ENCODE measurements around the gene IL1RN. TPM values are rescaled to one million over a fixed set of nuclear protein-coding genes. Genes with fewer than 3 reads are reported as not detected.

IL1RN gene
- total RNA-seq, 1 donor from 2014 or later, result not detected

DNA sequence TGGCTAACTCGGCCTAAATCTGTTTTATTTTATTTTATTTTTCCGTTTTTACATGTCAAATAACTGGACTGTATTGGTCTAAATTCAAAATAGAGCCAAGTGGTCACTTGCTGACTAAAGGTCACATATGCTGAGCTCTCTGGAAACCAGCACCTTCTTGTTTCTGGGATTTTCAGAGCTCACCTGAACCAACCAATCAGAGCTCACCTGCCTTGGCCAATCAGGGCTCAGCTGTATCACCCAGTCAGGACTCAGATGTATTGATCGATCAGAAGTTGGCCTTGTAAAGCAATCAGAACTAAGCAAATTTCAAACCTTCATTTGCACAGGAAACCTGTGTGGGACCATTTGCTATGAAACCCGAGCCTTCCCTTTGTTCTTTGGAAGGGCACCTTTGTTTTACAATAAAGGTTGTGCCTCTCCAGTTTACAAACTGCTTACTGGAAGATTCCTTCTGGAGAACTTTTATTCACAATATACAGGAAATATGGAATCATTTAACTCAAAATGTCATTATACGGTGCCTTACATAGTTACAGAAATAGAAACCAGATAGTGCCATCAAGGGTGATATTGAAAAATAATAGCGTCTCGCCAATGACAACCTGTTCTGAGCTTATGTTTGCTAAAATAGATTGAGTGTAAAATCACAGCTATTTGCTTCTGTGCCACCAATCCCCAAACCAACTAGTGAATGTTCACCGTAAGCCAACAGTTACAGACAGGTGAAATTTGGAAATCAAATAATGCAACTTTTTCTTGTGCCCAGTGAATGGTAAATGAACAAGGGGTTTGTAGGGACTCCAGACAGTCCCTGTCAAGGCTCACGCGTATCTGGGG is 29.1 kb downstream of the IL1RN start:
- peak overlapping the region; percentile 38 for H3K27ac Mint-ChIP-seq (ENCODE audit: unreplicated experiment)
- no peaks in the 10 kb centered on the region for H3K36me3 Mint-ChIP-seq (ENCODE audit: unreplicated experiment)
- peaks cover 2% of the 10 kb centered on the region for H3K9me3 Mint-ChIP-seq (ENCODE audit: unreplicated experiment)
- peak overlapping the region; percentile 78 for H3K4me3 Mint-ChIP-seq (ENCODE audit: unreplicated experiment)
- H3K4me1 Mint-ChIP-seq (ENCODE audit: low read depth, unreplicated experiment), result no peaks in the 10 kb centered on the region
- peaks cover 11% of the 10 kb centered on the region for H3K27me3 Mint-ChIP-seq (ENCODE audit: unreplicated experiment)
- no peak for DNase-seq
- TF ChIP-seq, protein P1, sequence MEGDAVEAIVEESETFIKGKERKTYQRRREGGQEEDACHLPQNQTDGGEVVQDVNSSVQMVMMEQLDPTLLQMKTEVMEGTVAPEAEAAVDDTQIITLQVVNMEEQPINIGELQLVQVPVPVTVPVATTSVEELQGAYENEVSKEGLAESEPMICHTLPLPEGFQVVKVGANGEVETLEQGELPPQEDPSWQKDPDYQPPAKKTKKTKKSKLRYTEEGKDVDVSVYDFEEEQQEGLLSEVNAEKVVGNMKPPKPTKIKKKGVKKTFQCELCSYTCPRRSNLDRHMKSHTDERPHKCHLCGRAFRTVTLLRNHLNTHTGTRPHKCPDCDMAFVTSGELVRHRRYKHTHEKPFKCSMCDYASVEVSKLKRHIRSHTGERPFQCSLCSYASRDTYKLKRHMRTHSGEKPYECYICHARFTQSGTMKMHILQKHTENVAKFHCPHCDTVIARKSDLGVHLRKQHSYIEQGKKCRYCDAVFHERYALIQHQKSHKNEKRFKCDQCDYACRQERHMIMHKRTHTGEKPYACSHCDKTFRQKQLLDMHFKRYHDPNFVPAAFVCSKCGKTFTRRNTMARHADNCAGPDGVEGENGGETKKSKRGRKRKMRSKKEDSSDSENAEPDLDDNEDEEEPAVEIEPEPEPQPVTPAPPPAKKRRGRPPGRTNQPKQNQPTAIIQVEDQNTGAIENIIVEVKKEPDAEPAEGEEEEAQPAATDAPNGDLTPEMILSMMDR (IDR thresholded peaks at IDR 0.05; ENCODE audit: partially characterized antibody, unreplicated experiment), result no peak

DNA sequence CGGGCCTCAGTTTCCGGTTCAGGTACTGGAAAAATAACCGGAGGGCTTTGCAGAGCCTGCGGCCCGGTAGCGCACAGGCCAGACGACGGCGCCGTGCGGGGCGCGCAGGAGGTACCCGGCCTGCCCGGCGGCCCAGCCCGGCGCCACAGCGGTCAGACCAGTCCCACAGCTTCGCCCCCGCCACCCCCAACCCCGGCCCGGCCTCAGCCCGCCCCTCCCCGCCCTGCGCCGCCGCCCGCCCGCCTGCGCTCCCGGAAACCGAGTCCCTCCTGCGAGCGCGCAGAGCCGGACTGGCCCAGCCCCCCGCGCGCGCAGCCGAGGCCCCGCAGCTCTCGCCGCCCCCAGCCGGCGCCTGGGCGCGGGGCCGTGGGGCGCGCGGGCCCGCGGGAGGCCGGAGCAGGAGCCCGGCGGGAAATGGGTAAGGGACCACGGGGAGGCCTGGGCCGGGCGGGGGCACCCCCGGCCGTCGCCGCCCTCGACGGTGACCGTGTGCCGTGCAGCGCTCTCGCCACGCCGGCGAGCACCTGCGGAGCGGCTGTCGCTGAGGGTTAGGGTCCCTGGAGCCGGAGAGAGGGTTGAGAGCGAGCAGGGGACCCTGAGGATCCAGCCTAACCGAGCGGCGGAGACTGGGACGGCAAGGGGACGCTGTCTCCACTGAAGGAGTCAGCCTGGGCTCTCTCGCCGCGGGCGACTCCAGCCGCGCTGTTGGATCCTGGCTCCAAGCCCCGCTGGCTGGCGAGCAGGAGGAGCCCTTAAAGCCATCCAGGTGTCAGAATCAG is 29.9 kb downstream of the IL1RN start:
- peak overlapping the region; percentile 78 for H3K4me3 Mint-ChIP-seq (ENCODE audit: unreplicated experiment)
- no peaks in the 10 kb centered on the region for H3K36me3 Mint-ChIP-seq (ENCODE audit: unreplicated experiment)
- peaks cover 2% of the 10 kb centered on the region for H3K9me3 Mint-ChIP-seq (ENCODE audit: unreplicated experiment)
- peak; percentile 67 for DNase-seq
- peaks cover 11% of the 10 kb centered on the region for H3K27me3 Mint-ChIP-seq (ENCODE audit: unreplicated experiment)
- H3K27ac Mint-ChIP-seq (ENCODE audit: unreplicated experiment), result no peak overlapping the region
- H3K4me1 Mint-ChIP-seq (ENCODE audit: low read depth, unreplicated experiment), result no peaks in the 10 kb centered on the region
- TF ChIP-seq, protein P1 (IDR thresholded peaks at IDR 0.05; ENCODE audit: partially characterized antibody, unreplicated experiment), result no peak

DNA sequence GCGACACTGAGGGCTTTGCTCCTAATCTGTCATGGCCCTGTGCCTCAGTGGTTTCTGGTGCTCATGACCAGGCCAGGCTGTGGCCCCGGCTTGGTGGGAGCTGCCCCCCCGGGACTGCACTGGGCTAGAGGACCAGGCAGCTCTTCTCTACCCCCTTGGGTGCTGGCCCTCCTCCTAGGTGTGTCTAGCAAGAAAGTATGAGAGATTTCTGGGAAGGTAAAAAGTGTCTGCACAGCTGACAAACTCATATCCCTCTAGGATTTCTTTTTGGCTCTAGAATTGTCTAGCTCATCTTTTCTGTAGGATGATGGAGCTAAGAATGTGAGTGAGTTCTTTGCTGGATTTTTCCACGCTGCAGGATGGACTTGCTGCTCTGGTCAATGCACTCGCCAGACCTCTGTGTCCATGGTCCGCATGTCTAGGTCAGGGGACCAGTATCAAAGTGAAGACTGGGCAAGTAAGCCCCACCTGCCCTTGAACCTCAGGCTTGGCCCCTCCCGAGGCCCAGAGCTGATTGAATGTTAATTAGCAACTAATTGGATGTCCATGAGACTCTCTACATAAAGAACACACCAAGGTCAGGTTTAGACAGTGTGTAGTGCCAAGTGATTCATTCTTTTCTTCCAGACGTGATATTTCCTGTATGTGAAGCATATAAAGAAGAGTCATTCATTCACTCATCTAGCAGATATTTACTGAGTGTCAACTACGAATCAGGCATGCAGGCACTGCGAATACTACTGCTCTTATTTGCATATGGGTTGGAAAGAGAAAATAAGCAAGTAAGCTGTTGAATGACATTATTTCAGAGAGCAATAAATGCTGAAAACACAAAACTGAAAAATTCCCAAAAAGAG is 30.7 kb downstream of the IL1RN start:
- TF ChIP-seq, protein P1 (IDR thresholded peaks at IDR 0.05; ENCODE audit: partially characterized antibody, unreplicated experiment), result no peak
- Mint-ChIP-seq H3K9me3 (ENCODE audit: unreplicated experiment) (peaks cover 2% of the 10 kb centered on the region), H3K4me3 (ENCODE audit: unreplicated experiment) (peak overlapping the region; percentile 72), H3K36me3 (ENCODE audit: unreplicated experiment) (no peaks in the 10 kb centered on the region), H3K27ac (ENCODE audit: unreplicated experiment) (no peak overlapping the region), H3K27me3 (ENCODE audit: unreplicated experiment) (peaks cover 11% of the 10 kb centered on the region), H3K4me1 (ENCODE audit: low read depth, unreplicated experiment) (no peaks in the 10 kb centered on the region)
- no peak for DNase-seq

DNA sequence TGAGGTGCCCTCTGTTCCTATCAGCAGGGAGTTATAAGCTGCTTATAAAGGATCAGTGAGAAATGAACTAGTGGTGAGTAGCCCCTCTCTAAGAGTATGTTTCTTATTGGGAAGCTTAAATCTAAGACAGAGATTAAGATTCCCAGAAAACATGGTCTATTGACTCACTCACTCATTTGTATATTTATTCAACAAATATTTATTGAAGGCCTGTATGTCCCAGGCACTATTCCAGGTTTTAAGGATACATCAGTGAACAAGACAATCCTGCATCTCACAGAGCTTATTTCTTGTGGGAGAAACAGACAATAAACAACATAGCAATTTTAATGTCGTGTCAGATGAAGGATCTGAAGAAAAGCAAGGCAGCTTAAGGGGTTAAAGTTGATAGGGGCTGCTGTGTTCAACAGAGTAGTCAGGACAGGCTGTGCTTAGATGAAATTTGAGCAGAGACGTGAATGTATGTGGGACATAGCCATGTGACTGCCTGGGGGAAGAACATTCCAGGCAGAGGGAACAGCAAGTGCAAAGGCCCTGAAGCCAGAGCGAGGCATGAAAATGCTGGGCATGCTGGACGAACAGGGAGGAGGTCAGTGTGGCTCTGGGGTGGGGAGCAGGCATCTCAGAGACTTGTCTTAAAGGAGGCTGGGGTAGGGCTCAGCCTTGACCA is 31.6 kb downstream of the IL1RN start:
- H3K27ac Mint-ChIP-seq (ENCODE audit: unreplicated experiment), result no peak overlapping the region
- H3K9me3 Mint-ChIP-seq (ENCODE audit: unreplicated experiment), result peaks cover 2% of the 10 kb centered on the region
- no peaks in the 10 kb centered on the region for H3K36me3 Mint-ChIP-seq (ENCODE audit: unreplicated experiment)
- H3K27me3 Mint-ChIP-seq (ENCODE audit: unreplicated experiment), result peaks cover 11% of the 10 kb centered on the region
- H3K4me1 Mint-ChIP-seq (ENCODE audit: low read depth, unreplicated experiment), result no peaks in the 10 kb centered on the region
- no peak overlapping the region for H3K4me3 Mint-ChIP-seq (ENCODE audit: unreplicated experiment)
- TF ChIP-seq, protein P1 (IDR thresholded peaks at IDR 0.05; ENCODE audit: partially characterized antibody, unreplicated experiment), result no peak
- no peak for DNase-seq

Data from glutamatergic neuron (in vitro differentiated cells).